Measurements from ENCODE around the gene CNTFR.

The CNTFR gene

DNA sequence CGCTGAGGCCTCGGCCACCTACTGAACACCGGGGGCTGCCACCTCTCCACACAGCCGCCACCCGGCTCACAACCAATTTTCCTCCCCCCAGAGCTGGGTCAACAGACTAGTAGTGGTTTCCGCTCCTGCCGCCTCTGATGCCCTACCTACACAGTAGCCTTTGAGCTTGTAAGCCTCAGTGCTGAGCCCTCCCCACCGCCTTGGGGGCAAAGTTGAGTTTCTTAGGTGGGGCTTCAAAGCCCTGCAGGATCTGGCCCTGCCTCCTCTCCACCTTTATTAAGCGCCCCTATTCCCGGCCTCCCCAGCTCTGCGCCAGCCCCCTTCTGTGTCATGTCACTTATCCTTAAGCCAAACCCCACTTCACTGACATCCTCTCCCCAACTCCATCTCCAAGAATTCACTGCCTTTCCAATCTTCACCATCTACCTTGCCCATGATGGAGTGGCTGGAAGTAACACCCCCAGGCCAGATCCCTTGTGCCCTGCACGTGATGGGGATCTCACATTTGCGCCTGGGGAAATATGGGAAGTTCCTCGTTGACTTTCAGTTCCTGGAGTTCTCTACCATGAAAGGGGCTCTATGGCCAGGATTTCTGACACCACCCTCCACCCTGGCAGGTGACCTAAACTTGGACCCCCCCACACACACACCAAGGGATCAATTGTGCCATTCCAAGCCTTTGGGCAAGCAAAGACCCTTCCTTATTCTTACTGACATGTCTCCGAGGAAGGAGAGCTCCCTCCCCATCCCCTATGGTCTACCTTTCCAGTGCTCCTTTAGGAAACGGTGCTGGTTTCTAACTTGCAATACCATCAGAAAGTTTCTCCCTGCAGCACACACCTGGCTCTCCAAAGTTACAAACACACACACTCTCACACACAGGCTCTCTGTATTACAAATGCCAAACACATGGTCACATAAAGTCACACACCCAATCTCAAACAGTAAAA lies 2.7 kb upstream of the CNTFR start:
- H3K4me3 ChIP-seq = peak overlapping the region; percentile 82
- H3K27ac ChIP-seq = peak overlapping the region in 1 of 2 donors; percentile 68
- no peak for DNase-seq (ENCODE audit: low spot score)
- no peak for TF ChIP-seq CTCF (IDR thresholded peaks at IDR 0.05)

DNA sequence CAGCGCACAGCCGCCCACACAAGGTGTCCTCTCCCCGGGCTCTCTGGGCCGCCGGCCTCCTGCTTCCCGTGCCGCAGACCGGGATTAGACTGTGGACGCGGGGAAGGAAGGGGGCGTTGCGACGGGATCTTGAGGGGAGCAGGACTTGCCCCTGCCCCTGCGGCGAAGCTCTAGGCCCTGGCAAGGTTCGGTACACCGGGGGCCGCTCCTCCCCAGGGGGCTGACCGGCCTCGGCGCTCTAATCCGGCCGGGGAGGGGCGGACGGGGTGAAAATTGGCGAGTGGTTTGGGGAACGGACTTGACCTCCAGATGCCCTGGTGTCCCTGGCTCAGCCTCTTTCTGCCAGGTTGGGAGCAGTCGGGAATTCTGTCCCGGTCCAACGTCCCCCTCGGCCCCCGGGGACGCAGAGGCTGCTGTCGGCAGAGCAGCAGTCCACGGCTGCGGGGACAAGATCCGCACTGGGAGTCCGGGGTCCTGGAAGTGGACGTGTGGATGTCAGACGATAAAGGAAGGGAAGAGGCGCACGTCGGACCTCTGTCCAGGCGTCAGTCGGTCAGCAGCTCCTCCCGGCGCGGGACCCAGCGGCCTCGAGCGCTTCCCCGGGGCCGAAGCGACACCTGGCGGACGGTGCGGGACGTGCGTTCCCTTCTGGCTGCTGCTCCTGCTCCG lies 1.9 kb upstream of the CNTFR start:
- DNase-seq (ENCODE audit: low spot score) = peak; percentile 85
- Histone ChIP-seq H3K4me3 (peak overlapping the region; percentile 82), H3K27ac (peak overlapping the region; percentile 2 to 82)
- peak; percentile 84 for TF ChIP-seq CTCF (IDR thresholded peaks at IDR 0.05)

DNA sequence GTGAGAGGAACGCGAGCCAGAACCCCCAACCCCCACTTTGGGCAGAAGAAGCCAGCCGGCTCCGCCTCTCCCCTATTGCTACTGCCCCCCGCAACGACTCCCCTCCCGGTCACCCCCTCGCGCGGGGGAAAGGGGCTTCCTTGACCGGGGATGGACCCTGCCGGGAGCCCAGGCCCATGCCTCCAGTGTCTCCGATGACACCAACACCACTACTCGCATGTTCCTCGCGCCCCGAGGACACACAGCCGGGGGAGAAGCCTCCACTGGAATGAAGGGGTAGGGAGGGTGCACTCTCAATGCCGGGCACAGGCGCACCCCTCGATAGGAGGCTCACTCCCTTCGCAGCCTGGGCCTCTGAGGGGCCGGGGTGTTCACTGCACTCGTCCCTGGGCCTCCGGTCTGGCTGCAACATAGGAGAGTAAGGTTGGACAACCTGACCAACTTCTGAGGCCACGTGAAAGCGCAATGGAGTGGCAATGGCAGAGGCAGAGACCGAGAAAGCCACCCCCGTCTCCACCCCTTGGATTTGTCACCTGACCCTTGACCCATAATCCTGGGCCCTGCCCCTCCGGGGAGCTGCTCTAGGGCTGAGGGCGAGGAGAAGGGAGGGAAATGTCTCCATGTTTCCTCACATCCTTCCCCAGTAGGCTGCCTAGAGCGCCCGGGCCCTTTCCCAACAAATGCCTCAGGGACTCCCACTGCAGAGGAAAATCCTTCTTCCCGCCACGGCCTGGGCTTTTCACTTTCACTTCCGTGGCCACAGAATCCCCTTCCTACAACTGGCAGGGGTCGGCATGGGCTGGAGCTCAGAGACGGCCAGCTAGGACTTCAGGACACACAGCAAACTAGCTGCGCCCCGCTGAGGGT lies 1.1 kb upstream of the CNTFR start:
- no peak for DNase-seq (ENCODE audit: low spot score)
- H3K4me3 ChIP-seq = peak overlapping the region; percentile 82

DNA sequence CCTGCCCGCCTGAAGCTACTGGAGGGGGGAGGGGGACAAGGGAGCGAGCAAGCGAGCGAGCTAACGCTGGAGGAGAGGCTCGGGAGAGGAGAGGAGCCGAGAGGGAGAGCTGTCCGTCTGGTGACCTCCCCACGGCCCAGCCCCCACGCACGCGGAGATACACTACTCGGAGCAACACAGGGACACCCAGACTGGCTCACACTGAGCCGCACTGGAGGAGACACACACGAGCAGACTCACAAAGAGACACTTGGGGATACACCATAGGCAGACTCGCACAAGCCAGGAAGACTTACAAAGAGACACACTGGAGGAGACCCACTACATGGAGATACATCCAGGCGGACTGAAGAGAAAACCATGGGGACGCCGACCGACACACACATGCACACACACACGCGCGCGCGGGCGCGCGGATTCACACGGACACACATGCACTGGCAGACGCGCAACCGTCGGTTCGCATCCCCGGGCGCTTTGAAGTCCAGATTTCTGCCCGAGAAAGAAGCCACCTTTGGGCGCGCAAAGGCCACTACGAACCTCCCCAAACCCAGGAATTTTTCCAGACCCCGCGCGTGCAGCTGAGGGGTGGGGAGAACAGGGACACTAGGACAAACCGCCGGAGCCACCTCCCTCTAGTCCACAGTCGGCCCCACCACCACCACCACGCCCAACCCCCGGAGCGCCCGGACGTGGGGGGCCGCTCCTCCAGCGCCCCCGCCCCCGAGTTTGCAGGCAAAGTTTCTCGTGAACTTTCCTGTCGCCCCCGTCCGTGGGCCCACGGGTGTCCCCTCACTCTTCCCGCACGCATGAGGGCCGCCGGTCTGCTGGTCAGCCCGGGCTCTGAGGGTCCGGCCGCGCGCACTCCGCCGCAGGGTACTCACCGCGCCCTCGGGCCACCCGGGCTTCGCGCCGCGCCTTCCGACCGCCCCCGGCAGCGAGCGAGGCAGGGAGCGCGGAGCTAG lies 571 bp downstream of the CNTFR start:
- Histone ChIP-seq H3K27ac (peak overlapping the region in 1 of 2 donors; percentile 82), H3K4me3 (peak overlapping the region; percentile 82)
- no peak for DNase-seq (ENCODE audit: low spot score)
- TF ChIP-seq CTCF (IDR thresholded peaks at IDR 0.05) = no peak

More for the DNA sequence above, 1.1 kb upstream of the CNTFR start:
- TF ChIP-seq CTCF (IDR thresholded peaks at IDR 0.05) = no peak
- peak overlapping the region; percentile 2 to 82 for H3K27ac ChIP-seq

- no peak overlapping the region for H3K4me3 ChIP-seq
- no peak overlapping the region for H3K27ac ChIP-seq
- TF ChIP-seq CTCF (IDR thresholded peaks at IDR 0.05) = no peak
- no peak for DNase-seq (ENCODE audit: low spot score)
These were observed 2.3 kb downstream of the CNTFR start for GRCh38 chr9:34587271-34587670.
